Loucy (cell line): ENCODE data around the gene VSX1.

Experiments
- EZH2phosphoT487 ChIP-seq: fragments of 200-600 bp; IDR thresholded peaks from 2 replicates; pipeline ENCODE4 v1.6.1; 2018; ENCODE audit warnings: antibody characterized with exemption, mild to moderate bottlenecking, moderate library complexity, borderline replicate concordance
- TF ChIP-seq, protein P1 (sequence below): fragments of 200-600 bp; sonication (generic); conservative IDR thresholded peaks from 2 replicates; pipeline ENCODE4 v1.5.1; 2014; ENCODE audit warnings: mild to moderate bottlenecking, antibody characterized with exemption, low read length

DNA sequence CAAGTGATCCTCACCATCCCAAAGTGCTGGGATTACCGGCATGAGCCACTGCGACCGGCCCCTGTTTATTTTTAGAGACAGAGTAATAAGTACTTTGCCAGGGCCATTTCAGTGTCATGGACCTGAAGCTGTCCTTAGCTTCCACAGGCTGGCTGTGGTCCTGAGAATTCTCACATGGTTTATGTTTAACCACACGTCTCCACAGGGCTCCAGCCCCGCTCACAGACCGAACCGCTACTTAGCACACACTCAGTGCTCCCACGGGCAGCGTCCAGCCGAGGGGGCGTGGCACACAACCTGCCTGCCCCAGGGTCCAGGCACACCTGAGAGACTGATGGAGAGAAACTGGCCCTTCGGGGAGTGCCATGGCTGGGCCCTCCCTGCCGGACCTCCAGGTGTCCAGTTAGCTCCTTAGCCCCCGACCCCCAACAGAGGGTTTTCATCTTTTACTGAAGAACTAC, 35.7 kb downstream of the VSX1 start:
- TF ChIP-seq, protein P1, sequence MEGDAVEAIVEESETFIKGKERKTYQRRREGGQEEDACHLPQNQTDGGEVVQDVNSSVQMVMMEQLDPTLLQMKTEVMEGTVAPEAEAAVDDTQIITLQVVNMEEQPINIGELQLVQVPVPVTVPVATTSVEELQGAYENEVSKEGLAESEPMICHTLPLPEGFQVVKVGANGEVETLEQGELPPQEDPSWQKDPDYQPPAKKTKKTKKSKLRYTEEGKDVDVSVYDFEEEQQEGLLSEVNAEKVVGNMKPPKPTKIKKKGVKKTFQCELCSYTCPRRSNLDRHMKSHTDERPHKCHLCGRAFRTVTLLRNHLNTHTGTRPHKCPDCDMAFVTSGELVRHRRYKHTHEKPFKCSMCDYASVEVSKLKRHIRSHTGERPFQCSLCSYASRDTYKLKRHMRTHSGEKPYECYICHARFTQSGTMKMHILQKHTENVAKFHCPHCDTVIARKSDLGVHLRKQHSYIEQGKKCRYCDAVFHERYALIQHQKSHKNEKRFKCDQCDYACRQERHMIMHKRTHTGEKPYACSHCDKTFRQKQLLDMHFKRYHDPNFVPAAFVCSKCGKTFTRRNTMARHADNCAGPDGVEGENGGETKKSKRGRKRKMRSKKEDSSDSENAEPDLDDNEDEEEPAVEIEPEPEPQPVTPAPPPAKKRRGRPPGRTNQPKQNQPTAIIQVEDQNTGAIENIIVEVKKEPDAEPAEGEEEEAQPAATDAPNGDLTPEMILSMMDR = no peak
- no peak for TF ChIP-seq EZH2phosphoT487
